CD4-positive, alpha-beta T cell (primary cell): Measurements from ENCODE around the gene BARX2. TPM values are rescaled to one million over a fixed set of nuclear protein-coding genes. Genes with fewer than 3 reads are reported as not detected.

Experiments
- ATAC-seq: fragments of 200-7000 bp; cut with Tn5 transposase; one replicate; pipeline ENCODE4 v1.10.0; 2022; ENCODE audit warnings: mild to moderate bottlenecking; ENCODE audit not compliant: poor library complexity
- CTCF ChIA-PET: fragments of 350-600 bp; sonication (Branson Sonifier 250); formaldehyde crosslinking; loops from one replicate; lab custom pipeline; 2021; ENCODE audit warnings: antibody characterized with exemption, inconsistent platforms; lab: Charles Lee
- POLR2A ChIA-PET: fragments of 350-600 bp; sonication (Branson Sonifier 250); formaldehyde crosslinking; loops from one replicate; lab custom pipeline; 2021; ENCODE audit warnings: antibody characterized with exemption, inconsistent platforms; lab: Charles Lee
- DNase-seq, 14 experiments: peaks; one replicate each; pipeline ENCODE4 v3.0.0-alpha.2; 2013 to 2020; ENCODE audit warnings: mixed read lengths in 2 of 14
- H3K27ac ChIP-seq, 2 donors: one replicate each; pipeline versions ENCODE4 v1.5.1 to v1.7.0; 2013; ENCODE audit warnings: low read length in 2 of 2, low read depth in 1 of 2, mild to moderate bottlenecking in 1 of 2
- H3K27me3 ChIP-seq, 2 experiments: 1 replicate in 1 of 2; 2 replicates in 1 of 2; pipeline versions ENCODE4 v1.6.1 to v1.7.0; 2013; ENCODE audit warnings: low read length in 2 of 2, control low read depth in 1 of 2, mild to moderate bottlenecking in 1 of 2, moderate library complexity in 1 of 2; ENCODE audit not compliant: insufficient read depth in 2 of 2, control insufficient read depth in 1 of 2
- H3K36me3 ChIP-seq: one replicate; pipeline ENCODE4 v1.6.1; 2013; ENCODE audit warnings: low read length, control low read depth; ENCODE audit not compliant: insufficient read depth
- H3K4me1 ChIP-seq: one replicate; pipeline ENCODE4 v1.6.1; 2013; ENCODE audit warnings: low read length, control low read depth; ENCODE audit not compliant: insufficient read depth
- H3K4me3 ChIP-seq: one replicate; pipeline ENCODE4 v1.5.1; 2013; ENCODE audit warnings: mild to moderate bottlenecking, low read length, moderate library complexity
- H3K9me3 ChIP-seq, 2 experiments: 1 replicate in 1 of 2; 2 replicates in 1 of 2; pipeline versions ENCODE4 v1.6.1 to v1.7.0; 2013; ENCODE audit warnings: low read length in 2 of 2, mild to moderate bottlenecking in 2 of 2, control low read depth in 1 of 2, moderate library complexity in 1 of 2; ENCODE audit not compliant: control insufficient read depth in 1 of 2, insufficient read depth in 1 of 2
- H3K27ac Mint-ChIP-seq: one replicate; pipeline ENCODE4 v1.8.0; 2020; ENCODE audit warnings: mixed read lengths
- H3K27me3 Mint-ChIP-seq: one replicate; pipeline ENCODE4 v1.8.0; 2021; ENCODE audit warnings: mixed read lengths
- H3K36me3 Mint-ChIP-seq: one replicate; pipeline ENCODE4 v1.8.0; 2021; ENCODE audit warnings: low read depth, mixed read lengths
- H3K4me1 Mint-ChIP-seq: one replicate; pipeline ENCODE4 v1.8.0; 2021; ENCODE audit warnings: low read depth, mixed read lengths
- H3K4me3 Mint-ChIP-seq: one replicate; pipeline ENCODE4 v1.8.0; 2020; ENCODE audit warnings: mild to moderate bottlenecking, mixed read lengths
- H3K9me3 Mint-ChIP-seq: one replicate; pipeline ENCODE4 v1.8.0; 2020; ENCODE audit warnings: mixed read lengths
- intact Hi-C, 2 experiments: fragments of 100-400 bp; cut with DNase I in 1 of 2; cut with micrococcal nuclease in 1 of 2; formaldehyde crosslinking; loops; one replicate each; pipeline versions ENCODE4 v1.15.1 to v1.9.0; 2023 to 2025; cut with DNase I, micrococcal nuclease
- total RNA-seq, 174 experiments: library from RNA in 2 of 174; stranded (reverse) in 2 of 174; gene quantifications; one replicate each; pipeline ENCODE4 v1.2.3 and lab custom pipeline; 2021 to 2026
- TF ChIP-seq, protein P1 (sequence below): fragments of 200-600 bp; IDR thresholded peaks from one replicate; pipeline ENCODE4 v1.8.0; 2022; ENCODE audit warnings: antibody characterized with exemption, mild to moderate bottlenecking

Gene BARX2
- total RNA-seq, 2 experiments from 2014 or later, result not detected

DNA sequence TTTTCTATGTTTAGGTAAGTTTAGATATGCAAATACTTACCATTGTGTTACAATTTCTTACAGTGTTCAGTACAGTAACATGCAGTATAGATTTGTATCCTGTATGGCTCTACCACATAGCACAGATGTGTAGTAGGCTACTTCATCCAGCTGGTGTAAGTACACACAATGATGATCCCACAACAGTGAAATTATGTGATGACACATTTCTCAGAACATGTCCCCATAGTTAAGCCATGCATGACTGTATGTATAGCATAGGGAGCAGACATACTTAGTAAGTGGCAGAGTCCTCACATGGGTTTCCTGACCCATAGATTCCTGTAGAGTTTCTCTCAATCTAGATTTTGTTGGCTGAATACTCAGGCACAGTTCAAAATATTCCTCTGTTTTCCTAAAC lies 26.8 kb upstream of the BARX2 start:
- TF ChIP-seq, protein P1, sequence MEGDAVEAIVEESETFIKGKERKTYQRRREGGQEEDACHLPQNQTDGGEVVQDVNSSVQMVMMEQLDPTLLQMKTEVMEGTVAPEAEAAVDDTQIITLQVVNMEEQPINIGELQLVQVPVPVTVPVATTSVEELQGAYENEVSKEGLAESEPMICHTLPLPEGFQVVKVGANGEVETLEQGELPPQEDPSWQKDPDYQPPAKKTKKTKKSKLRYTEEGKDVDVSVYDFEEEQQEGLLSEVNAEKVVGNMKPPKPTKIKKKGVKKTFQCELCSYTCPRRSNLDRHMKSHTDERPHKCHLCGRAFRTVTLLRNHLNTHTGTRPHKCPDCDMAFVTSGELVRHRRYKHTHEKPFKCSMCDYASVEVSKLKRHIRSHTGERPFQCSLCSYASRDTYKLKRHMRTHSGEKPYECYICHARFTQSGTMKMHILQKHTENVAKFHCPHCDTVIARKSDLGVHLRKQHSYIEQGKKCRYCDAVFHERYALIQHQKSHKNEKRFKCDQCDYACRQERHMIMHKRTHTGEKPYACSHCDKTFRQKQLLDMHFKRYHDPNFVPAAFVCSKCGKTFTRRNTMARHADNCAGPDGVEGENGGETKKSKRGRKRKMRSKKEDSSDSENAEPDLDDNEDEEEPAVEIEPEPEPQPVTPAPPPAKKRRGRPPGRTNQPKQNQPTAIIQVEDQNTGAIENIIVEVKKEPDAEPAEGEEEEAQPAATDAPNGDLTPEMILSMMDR, result no peak
- no peaks in the 10 kb centered on the region for H3K36me3 Mint-ChIP-seq
- Histone ChIP-seq H3K27me3 (no peaks in the 10 kb centered on the region), H3K36me3 (no peaks in the 10 kb centered on the region), H3K4me3 (no peak overlapping the region), H3K27ac (no peak overlapping the region), H3K4me1 (no peaks in the 10 kb centered on the region), H3K9me3 (no peaks in the 10 kb centered on the region)
- H3K4me1 Mint-ChIP-seq, result peaks cover 8% of the 10 kb centered on the region
- DNase-seq (no peak), ATAC-seq (no peak)
- POLR2A ChIA-PET, result no interaction called here
- H3K27me3 Mint-ChIP-seq, result no peaks in the 10 kb centered on the region
- H3K4me3 Mint-ChIP-seq, result no peak overlapping the region
- CTCF ChIA-PET, result no interaction called here
- H3K9me3 Mint-ChIP-seq, result no peaks in the 10 kb centered on the region
- intact Hi-C loops, result no loop called here
- H3K27ac Mint-ChIP-seq, result no peak overlapping the region

GRCh38 chr11:129352676-129353075 lies 23.0 kb upstream of the BARX2 start:
- H3K4me1 ChIP-seq, result no peaks in the 10 kb centered on the region
- ATAC-seq (no peak), DNase-seq (no peak)
- H3K27me3 Mint-ChIP-seq, result no peaks in the 10 kb centered on the region
- H3K4me1 Mint-ChIP-seq, result no peaks in the 10 kb centered on the region
- TF ChIP-seq, protein P1, result no peak
- intact Hi-C loops, result loop anchor here in 1 of 2 experiments (10.0 kb wide), 1 partner anchor 62 kb away; no protein-coding TSS in a partner anchor
- no peaks in the 10 kb centered on the region for H3K36me3 ChIP-seq
- ChIA-PET POLR2A (no interaction called here), CTCF (no interaction called here)
- H3K9me3 Mint-ChIP-seq, result no peaks in the 10 kb centered on the region
- no peaks in the 10 kb centered on the region for H3K9me3 ChIP-seq
- H3K4me3 ChIP-seq, result no peak overlapping the region
- H3K36me3 Mint-ChIP-seq, result no peaks in the 10 kb centered on the region
- H3K27ac ChIP-seq, result no peak overlapping the region
- H3K27me3 ChIP-seq, result peaks cover 0 to 4% of the 10 kb centered on the region in 2 experiments
- H3K27ac Mint-ChIP-seq, result no peak overlapping the region
- H3K4me3 Mint-ChIP-seq, result no peak overlapping the region

DNA sequence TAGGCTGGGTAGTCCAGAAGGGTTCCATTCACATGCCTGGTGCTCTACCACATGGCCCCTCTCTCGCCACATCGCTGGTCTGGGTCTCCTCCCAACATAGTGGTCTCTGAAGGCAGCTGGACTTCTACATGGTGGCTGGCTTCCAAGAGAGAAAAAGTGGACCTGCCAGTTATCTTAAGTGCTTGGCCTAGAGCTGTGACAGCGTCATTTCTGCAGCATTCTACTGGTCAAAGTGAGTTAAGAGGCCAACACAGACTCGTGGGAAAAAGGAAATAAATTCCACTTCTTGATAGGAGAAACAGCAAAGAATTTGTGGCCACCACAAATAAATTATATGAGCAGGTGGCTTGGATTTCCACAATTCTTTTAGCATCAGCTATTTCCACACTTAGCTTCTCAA lies 21.0 kb upstream of the BARX2 start:
- Histone ChIP-seq H3K27ac (no peak overlapping the region), H3K4me1 (no peaks in the 10 kb centered on the region), H3K27me3 (peaks cover 0 to 4% of the 10 kb centered on the region in 2 experiments), H3K4me3 (no peak overlapping the region), H3K36me3 (no peaks in the 10 kb centered on the region), H3K9me3 (no peaks in the 10 kb centered on the region)
- intact Hi-C loops, result loop anchor here in 1 of 2 experiments (10.0 kb wide), 1 partner anchor 60 kb away; no protein-coding TSS in a partner anchor
- no peaks in the 10 kb centered on the region for H3K9me3 Mint-ChIP-seq
- ChIA-PET POLR2A (no interaction called here), CTCF (no interaction called here)
- no peak overlapping the region for H3K27ac Mint-ChIP-seq
- TF ChIP-seq, protein P1, result no peak
- DNase-seq (no peak), ATAC-seq (no peak)
- H3K4me1 Mint-ChIP-seq, result no peaks in the 10 kb centered on the region
- H3K27me3 Mint-ChIP-seq, result peaks cover 3% of the 10 kb centered on the region
- no peaks in the 10 kb centered on the region for H3K36me3 Mint-ChIP-seq
- no peak overlapping the region for H3K4me3 Mint-ChIP-seq
